ENCODE measurements around the gene PDE1A. TPM values are rescaled to one million over a fixed set of nuclear protein-coding genes. Genes with fewer than 3 reads are reported as not detected.

Gene PDE1A
- total and polyA plus RNA-seq, 4 donors: 1.0 to 11.8 (median 3.6) TPM

DNA sequence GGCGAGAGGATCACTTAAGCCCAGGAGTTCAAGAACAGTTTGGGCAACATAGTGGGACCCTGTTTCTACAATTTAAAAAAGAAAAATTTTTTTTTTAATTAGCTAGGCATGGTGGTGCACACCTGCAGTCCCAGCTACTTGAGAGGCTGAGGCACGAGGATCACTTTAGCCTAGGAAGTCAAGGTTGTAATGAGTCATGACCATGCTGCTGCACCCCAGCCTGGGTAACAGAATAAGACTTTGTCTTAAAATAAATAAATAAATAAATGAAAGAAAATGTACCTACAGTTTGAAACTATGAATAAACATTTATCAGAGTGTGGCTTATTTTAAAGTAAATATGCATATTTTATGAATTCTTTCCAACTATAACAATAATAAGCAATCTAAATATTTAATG, 16.7 kb downstream of the PDE1A start:
- WGBS, 2 donors: 90 to 92% methylated on average over 2 of the region's 2 CpGs
- H3K27ac ChIP-seq (ENCODE audit: low read depth in 1 of 2, low read length in 1 of 2): no peak overlapping the region
- H3K36me3 ChIP-seq (ENCODE audit: control insufficient read depth in 4 of 4, insufficient read depth in 4 of 4, low read length in 4 of 4): no peaks in the 10 kb centered on the region
- no peaks in the 10 kb centered on the region for H3K9me3 ChIP-seq (ENCODE audit: control insufficient read depth in 4 of 4, insufficient read depth in 3 of 4, low read length in 3 of 4)
- DNase-seq (no peak), ATAC-seq (ENCODE audit: insufficient read depth, low FRiP score) (no peak)
- H3K27me3 ChIP-seq (ENCODE audit: control insufficient read depth in 3 of 3, insufficient read depth in 3 of 3, low read length in 2 of 3): no peaks in the 10 kb centered on the region
- H3K4me3 ChIP-seq: no peak overlapping the region
- TF ChIP-seq, protein P1, sequence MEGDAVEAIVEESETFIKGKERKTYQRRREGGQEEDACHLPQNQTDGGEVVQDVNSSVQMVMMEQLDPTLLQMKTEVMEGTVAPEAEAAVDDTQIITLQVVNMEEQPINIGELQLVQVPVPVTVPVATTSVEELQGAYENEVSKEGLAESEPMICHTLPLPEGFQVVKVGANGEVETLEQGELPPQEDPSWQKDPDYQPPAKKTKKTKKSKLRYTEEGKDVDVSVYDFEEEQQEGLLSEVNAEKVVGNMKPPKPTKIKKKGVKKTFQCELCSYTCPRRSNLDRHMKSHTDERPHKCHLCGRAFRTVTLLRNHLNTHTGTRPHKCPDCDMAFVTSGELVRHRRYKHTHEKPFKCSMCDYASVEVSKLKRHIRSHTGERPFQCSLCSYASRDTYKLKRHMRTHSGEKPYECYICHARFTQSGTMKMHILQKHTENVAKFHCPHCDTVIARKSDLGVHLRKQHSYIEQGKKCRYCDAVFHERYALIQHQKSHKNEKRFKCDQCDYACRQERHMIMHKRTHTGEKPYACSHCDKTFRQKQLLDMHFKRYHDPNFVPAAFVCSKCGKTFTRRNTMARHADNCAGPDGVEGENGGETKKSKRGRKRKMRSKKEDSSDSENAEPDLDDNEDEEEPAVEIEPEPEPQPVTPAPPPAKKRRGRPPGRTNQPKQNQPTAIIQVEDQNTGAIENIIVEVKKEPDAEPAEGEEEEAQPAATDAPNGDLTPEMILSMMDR (IDR thresholded peaks at IDR 0.05; ENCODE audit: control extremely low read depth, extremely low read depth): no peak
- no peaks in the 10 kb centered on the region for H3K4me1 ChIP-seq (ENCODE audit: control insufficient read depth in 5 of 5, insufficient read depth in 5 of 5, low read length in 5 of 5)
- no peak overlapping the region for H3K9ac ChIP-seq (ENCODE audit: insufficient read depth in 1 of 2, low read length in 2 of 2)

DNA sequence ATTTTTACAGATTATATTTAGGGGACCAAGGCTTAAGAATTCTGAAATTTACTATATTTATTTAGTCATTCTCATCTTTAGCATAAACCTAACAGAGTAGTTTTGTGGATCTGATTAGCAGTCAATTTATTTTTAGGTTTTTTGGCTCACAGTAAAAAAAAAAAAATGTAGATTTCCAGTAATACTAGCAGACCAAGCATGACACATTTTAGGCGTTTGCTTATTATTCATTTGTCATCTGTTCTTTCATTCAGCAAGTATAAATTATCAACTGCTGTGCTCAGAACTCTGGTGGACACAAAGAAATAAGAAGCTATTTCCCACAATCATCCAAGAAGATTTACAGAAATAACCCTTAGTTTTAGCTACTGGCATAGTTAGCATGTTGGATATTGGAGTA, 20.6 kb downstream of the PDE1A start:
- TF ChIP-seq, protein P1 (IDR thresholded peaks at IDR 0.05; ENCODE audit: control extremely low read depth, extremely low read depth): no peak
- WGBS, 2 donors: 65 to 83% methylated on average over 1 of the region's 1 CpG

DNA sequence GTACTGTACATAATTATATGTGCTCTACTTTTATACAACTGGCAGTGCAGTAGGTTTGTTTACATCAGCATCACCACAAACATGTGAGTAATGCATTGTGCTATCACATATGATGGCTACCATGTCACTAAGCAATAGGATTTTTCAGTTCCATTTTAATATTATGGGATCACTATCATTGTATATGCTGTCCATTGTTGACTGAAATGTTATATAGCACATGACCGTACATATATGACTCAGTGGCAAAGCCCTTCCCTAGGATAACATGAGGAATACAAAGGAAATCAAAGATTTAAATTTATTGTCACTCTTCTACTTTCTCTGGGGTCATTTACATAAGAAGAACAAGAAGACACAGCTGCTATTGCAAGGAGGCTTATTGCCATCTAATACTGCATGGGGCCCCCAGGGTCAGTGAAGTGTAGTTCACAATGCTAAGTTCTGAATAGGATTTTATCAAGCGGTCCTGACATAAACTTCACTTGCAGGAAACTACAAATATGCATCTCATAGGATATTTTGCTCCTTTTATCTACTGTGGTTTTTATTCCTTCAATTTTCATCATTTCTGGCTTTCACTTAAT, 21.8 kb downstream of the PDE1A start:
- Histone ChIP-seq H3K9ac (ENCODE audit: insufficient read depth in 1 of 2, low read length in 2 of 2) (no peak overlapping the region), H3K9me3 (ENCODE audit: control insufficient read depth in 4 of 4, insufficient read depth in 3 of 4, low read length in 3 of 4) (no peaks in the 10 kb centered on the region), H3K4me1 (ENCODE audit: control insufficient read depth in 5 of 5, insufficient read depth in 5 of 5, low read length in 5 of 5) (no peaks in the 10 kb centered on the region), H3K27ac (ENCODE audit: low read depth in 1 of 2, low read length in 1 of 2) (no peak overlapping the region), H3K36me3 (ENCODE audit: control insufficient read depth in 4 of 4, insufficient read depth in 4 of 4, low read length in 4 of 4) (no peaks in the 10 kb centered on the region), H3K27me3 (ENCODE audit: control insufficient read depth in 3 of 3, insufficient read depth in 3 of 3, low read length in 2 of 3) (no peaks in the 10 kb centered on the region), H3K4me3 (no peak overlapping the region)
- TF ChIP-seq, protein P1 (IDR thresholded peaks at IDR 0.05; ENCODE audit: control extremely low read depth, extremely low read depth): no peak
- DNase-seq (no peak), ATAC-seq (ENCODE audit: insufficient read depth, low FRiP score) (no peak)
- WGBS, 2 donors: 87 to 93% methylated on average over 2 of the region's 2 CpGs

More for the DNA sequence above, 20.6 kb downstream of the PDE1A start:
- H3K9me3 ChIP-seq (ENCODE audit: control insufficient read depth in 4 of 4, insufficient read depth in 3 of 4, low read length in 3 of 4): no peaks in the 10 kb centered on the region
- H3K27me3 ChIP-seq (ENCODE audit: control insufficient read depth in 3 of 3, insufficient read depth in 3 of 3, low read length in 2 of 3): no peaks in the 10 kb centered on the region
- no peaks in the 10 kb centered on the region for H3K4me1 ChIP-seq (ENCODE audit: control insufficient read depth in 5 of 5, insufficient read depth in 5 of 5, low read length in 5 of 5)
- H3K9ac ChIP-seq (ENCODE audit: insufficient read depth in 1 of 2, low read length in 2 of 2): no peak overlapping the region
- DNase-seq: no peak
- ATAC-seq (ENCODE audit: insufficient read depth, low FRiP score): no peak
- no peak overlapping the region for H3K4me3 ChIP-seq
- no peak overlapping the region for H3K27ac ChIP-seq (ENCODE audit: low read depth in 1 of 2, low read length in 1 of 2)
- H3K36me3 ChIP-seq (ENCODE audit: control insufficient read depth in 4 of 4, insufficient read depth in 4 of 4, low read length in 4 of 4): no peaks in the 10 kb centered on the region

DNA sequence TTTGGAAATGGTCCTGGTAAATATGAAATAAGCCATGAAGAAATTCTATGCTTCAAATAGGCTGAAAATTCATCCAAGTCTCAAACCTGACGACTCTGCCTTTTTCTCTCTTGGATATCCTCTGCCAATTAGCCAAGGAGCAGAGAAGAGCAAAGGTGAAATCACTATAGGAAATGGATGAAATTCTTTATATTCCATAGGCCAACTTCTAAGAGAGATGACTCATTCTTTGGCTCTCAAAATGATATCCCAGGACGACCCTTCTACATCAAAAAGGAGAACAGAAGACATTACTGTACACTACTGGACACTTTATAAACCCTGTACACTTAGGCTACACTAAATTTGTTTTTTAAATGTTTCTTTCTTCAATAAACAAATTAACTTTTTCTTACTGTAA, 22.7 kb downstream of the PDE1A start:
- no peak for ATAC-seq (ENCODE audit: insufficient read depth, low FRiP score)
- DNase-seq: no peak
- no peaks in the 10 kb centered on the region for H3K27me3 ChIP-seq (ENCODE audit: control insufficient read depth in 3 of 3, insufficient read depth in 3 of 3, low read length in 2 of 3)
- no peaks in the 10 kb centered on the region for H3K9me3 ChIP-seq (ENCODE audit: control insufficient read depth in 4 of 4, insufficient read depth in 3 of 4, low read length in 3 of 4)
- H3K4me3 ChIP-seq: no peak overlapping the region
- no peak overlapping the region for H3K9ac ChIP-seq (ENCODE audit: insufficient read depth in 1 of 2, low read length in 2 of 2)
- no peaks in the 10 kb centered on the region for H3K36me3 ChIP-seq (ENCODE audit: control insufficient read depth in 4 of 4, insufficient read depth in 4 of 4, low read length in 4 of 4)
- WGBS, 2 donors: 56 to 63% methylated on average over 2 of the region's 2 CpGs
- H3K27ac ChIP-seq (ENCODE audit: low read depth in 1 of 2, low read length in 1 of 2): no peak overlapping the region
- H3K4me1 ChIP-seq (ENCODE audit: control insufficient read depth in 5 of 5, insufficient read depth in 5 of 5, low read length in 5 of 5): no peaks in the 10 kb centered on the region
- TF ChIP-seq, protein P1 (IDR thresholded peaks at IDR 0.05; ENCODE audit: control extremely low read depth, extremely low read depth): no peak

Data from lung (tissue), 12 donors.